Stimulated activated CD8-positive, alpha-beta memory T cell treated with anti-CD3 and anti-CD28 coated beads, Interleukin-12 subunit alpha, Interleukin-12 subunit beta, amount 100 ng/mL, for 24 hours (primary cell): ENCODE measurements around the gene GRB7.

Experiments
- DNase-seq: peaks from one replicate; pipeline ENCODE4 v3.0.0-alpha.2; 2020; ENCODE audit errors: extremely low read depth

Gene GRB7

GRCh38 chr17:39772987-39773934, 35.5 kb downstream of the GRB7 start:
- DNase-seq = no peak

GRCh38 chr17:39774047-39774446, 36.3 kb downstream of the GRB7 start:
- no peak for DNase-seq

- no peak for DNase-seq
These were observed 37.3 kb downstream of the GRB7 start for GRCh38 chr17:39775031-39775430.

GRCh38 chr17:39776252-39776651, 38.5 kb downstream of the GRB7 start:
- no peak for DNase-seq

- DNase-seq = no peak
These were observed 40.0 kb downstream of the GRB7 start for GRCh38 chr17:39777534-39778365.

GRCh38 chr17:39781031-39781860, 43.5 kb downstream of the GRB7 start:
- DNase-seq = no peak

- no peak for DNase-seq
These were observed 44.1 kb downstream of the GRB7 start for GRCh38 chr17:39781861-39782213.

- no peak for DNase-seq
These were observed 44.7 kb downstream of the GRB7 start for GRCh38 chr17:39782481-39782880.

GRCh38 chr17:39782980-39783379, 45.2 kb downstream of the GRB7 start:
- DNase-seq = no peak

- DNase-seq = no peak
These were observed 49.3 kb downstream of the GRB7 start for GRCh38 chr17:39787041-39787440.

GRCh38 chr17:39787743-39788484, 50.2 kb downstream of the GRB7 start:
- DNase-seq = no peak

- DNase-seq = no peak
These were observed 53.6 kb downstream of the GRB7 start for GRCh38 chr17:39791111-39791992.

GRCh38 chr17:39792526-39793221, 54.9 kb downstream of the GRB7 start:
- DNase-seq = no peak

GRCh38 chr17:39793301-39793872, 55.6 kb downstream of the GRB7 start:
- no peak for DNase-seq

- no peak for DNase-seq
These were observed 56.7 kb downstream of the GRB7 start for GRCh38 chr17:39794249-39794970.
